GM12878 (cell line): Measurements from ENCODE around the gene PRRX2. TPM values are rescaled to one million over a fixed set of nuclear protein-coding genes. Genes with fewer than 3 reads are reported as not detected.

Experiments used
- ATAC-seq: fragments of 200-7000 bp; cut with Tn5 transposase; 3 replicates; pipeline ENCODE4 v1.9.1; 2020; ENCODE audit warnings: mild to moderate bottlenecking, moderate library complexity
- BruUV-seq: library from RNA; stranded (reverse); fragments of 400-500 nt; replicated peaks from 2 replicates; lab custom pipeline; 2021; lab: Mats Ljungman, UMichigan
- CTCF ChIA-PET: fragments of 300-600 bp; sonication (Branson Sonifier 250); formaldehyde crosslinking; extraction: SDS; loops from one replicate; lab custom pipeline; 2021; ENCODE audit warnings: inconsistent platforms; lab: Yijun Ruan, JAX
- POLR2A ChIA-PET: fragments of 350-600 bp; formaldehyde crosslinking; extraction: SDS; loops from one replicate; lab custom pipeline; 2021; ENCODE audit warnings: inconsistent platforms; lab: Charles Lee
- RAD21 ChIA-PET: fragments of 300-600 bp; sonication (Branson Sonifier 250); formaldehyde crosslinking; loops from one replicate; lab custom pipeline; 2023; ENCODE audit warnings: antibody characterized with exemption; ENCODE audit not compliant: unreplicated experiment; lab: Charles Lee
- SMC1A ChIA-PET: fragments of 300-600 bp; sonication (Branson Sonifier 250); formaldehyde crosslinking; loops from one replicate; lab custom pipeline; 2023; ENCODE audit not compliant: unreplicated experiment, uncharacterized antibody; lab: Charles Lee
- DNase-seq: peaks from one replicate; pipeline ENCODE4 v3.0.0-alpha.2; 2011; ENCODE audit warnings: low read depth, low spot score
- FAIRE-seq: peaks from 3 replicates; lab custom pipeline; 2011; peaks lifted over from hg19 to GRCh38; lab: Jason Lieb, UNC
- H2AFZ ChIP-seq: 2 replicates; pipeline ENCODE4 v1.6.0; 2011; ENCODE audit warnings: low read depth, low read length, control low read depth; ENCODE audit not compliant: control insufficient read depth
- H3K27ac ChIP-seq: 2 replicates; pipeline ENCODE4 v1.5.1; 2011; ENCODE audit warnings: control low read depth; ENCODE audit not compliant: control insufficient read depth, insufficient read depth
- H3K27me3 ChIP-seq, 2 experiments: replicated peaks in 1 of 2; 2 replicates each; pipeline versions ENCODE4 v1.6.0 to v1.6.1; 2011; ENCODE audit warnings: low read length in 1 of 2; ENCODE audit not compliant: control insufficient read depth in 2 of 2, insufficient read depth in 2 of 2
- H3K36me3 ChIP-seq, 2 experiments: 2 replicates each; pipeline ENCODE4 v1.5.1; 2011; ENCODE audit warnings: low read length in 1 of 2; ENCODE audit not compliant: control insufficient read depth in 2 of 2, insufficient read depth in 2 of 2
- H3K4me1 ChIP-seq: 2 replicates; pipeline ENCODE4 v1.6.1; 2011; ENCODE audit warnings: mild to moderate bottlenecking, low read length, moderate library complexity, mixed read lengths; ENCODE audit not compliant: control insufficient read depth, insufficient read depth
- H3K4me2 ChIP-seq: 2 replicates; pipeline ENCODE4 v1.6.0; 2011; ENCODE audit warnings: control low read depth; ENCODE audit not compliant: control insufficient read depth, insufficient read depth
- H3K4me3 ChIP-seq: fragments of 200-600 bp; sonication (generic); 2 replicates; pipeline ENCODE4 v1.5.1; 2016
- H3K79me2 ChIP-seq: 2 replicates; pipeline ENCODE4 v1.6.0; 2011; ENCODE audit warnings: low read length; ENCODE audit not compliant: control insufficient read depth, insufficient read depth
- H3K9ac ChIP-seq: 2 replicates; pipeline ENCODE4 v1.8.0; 2011; ENCODE audit warnings: low read length, control low read depth, mixed read lengths; ENCODE audit not compliant: control insufficient read depth, insufficient read depth
- H3K9me3 ChIP-seq: replicated peaks from 3 replicates; pipeline ENCODE4 v1.5.1; 2011; ENCODE audit warnings: mild to moderate bottlenecking, low read length; ENCODE audit not compliant: control insufficient read depth, insufficient read depth
- H4K20me1 ChIP-seq: 2 replicates; pipeline ENCODE4 v1.6.0; 2011; ENCODE audit not compliant: control insufficient read depth, insufficient read depth
- BACH1 ChIP-seq: fragments of 450-650 bp; IDR thresholded peaks from 2 replicates; pipeline ENCODE4 v1.6.1; 2017; ENCODE audit warnings: mild to moderate bottlenecking, borderline replicate concordance
- BRCA1 ChIP-seq: IDR thresholded peaks from 2 replicates; pipeline ENCODE4 v1.6.1; 2011; ENCODE audit warnings: low read depth, low read length, improper control_type of control experiment
- CBX5 ChIP-seq: sonication (generic); IDR thresholded peaks from 2 replicates; pipeline ENCODE4 v1.6.1; 2016; ENCODE audit warnings: low read depth, moderate library complexity, mild to moderate bottlenecking, inconsistent platforms
- EP300 ChIP-seq, 2 experiments: fragments of 150-350 bp in 1 of 2; IDR thresholded peaks; 2 replicates each; pipeline ENCODE4 v1.6.1; 2011 to 2012; ENCODE audit warnings: low read depth in 2 of 2, low read length in 2 of 2, borderline replicate concordance in 1 of 2, improper control_type of control experiment in 1 of 2, inconsistent platforms in 1 of 2; ENCODE audit not compliant: control insufficient read depth in 1 of 2
- ETV6 ChIP-seq, 2 experiments: fragments of 450-650 bp in 1 of 2; IDR thresholded peaks in 1 of 2; conservative IDR thresholded peaks in 1 of 2; 2 replicates each; pipeline ENCODE4 v1.6.1; 2014; ENCODE audit warnings: antibody characterized with exemption in 1 of 2, borderline replicate concordance in 1 of 2, low read depth in 1 of 2, mild to moderate bottlenecking in 1 of 2, moderate library complexity in 1 of 2
- FOXK2 ChIP-seq: fragments of 450-650 bp; IDR thresholded peaks from 2 replicates; pipeline ENCODE4 v1.6.1; 2017; ENCODE audit warnings: mild to moderate bottlenecking, moderate library complexity
- GATAD2B ChIP-seq: fragments of 450-650 bp; conservative IDR thresholded peaks from 2 replicates; pipeline ENCODE4 v1.6.1; 2017; ENCODE audit warnings: low read depth, mild to moderate bottlenecking, moderate library complexity
- HCFC1 ChIP-seq: fragments of 150-350 bp; IDR thresholded peaks from 2 replicates; pipeline ENCODE4 v1.6.1; 2014; ENCODE audit warnings: low read length
- HDGF ChIP-seq: fragments of 450-650 bp; IDR thresholded peaks from 2 replicates; pipeline ENCODE4 v1.6.1; 2016; ENCODE audit warnings: antibody characterized with exemption
- IKZF1 ChIP-seq: fragments of 450-650 bp; conservative IDR thresholded peaks from 2 replicates; pipeline ENCODE4 v1.6.1; 2017; ENCODE audit warnings: antibody characterized with exemption, mild to moderate bottlenecking
- IKZF2 ChIP-seq, 2 experiments: fragments of 450-650 bp; IDR thresholded peaks; 2 replicates each; pipeline ENCODE4 v1.6.1; 2017; ENCODE audit warnings: mild to moderate bottlenecking in 2 of 2, moderate library complexity in 2 of 2
- MXI1 ChIP-seq: fragments of 150-350 bp; IDR thresholded peaks from 2 replicates; pipeline ENCODE4 v1.6.1; 2011; ENCODE audit warnings: low read depth, mild to moderate bottlenecking, inconsistent platforms, low read length, improper control_type of control experiment
- MYB ChIP-seq: fragments of 150-350 bp; IDR thresholded peaks from 2 replicates; pipeline ENCODE4 v1.6.1; 2014; ENCODE audit warnings: mild to moderate bottlenecking, low read depth, low read length, borderline replicate concordance
- NBN ChIP-seq: fragments of 450-650 bp; IDR thresholded peaks from 2 replicates; pipeline ENCODE4 v1.6.1; 2016
- REST ChIP-seq: IDR thresholded peaks from 2 replicates; pipeline ENCODE4 v1.6.1; 2012; ENCODE audit warnings: mild to moderate bottlenecking, low read depth, low read length
- SMAD5 ChIP-seq: IDR thresholded peaks from 2 replicates; pipeline ENCODE4 v1.6.1; 2016; ENCODE audit warnings: antibody characterized with exemption, low read depth
- TBL1XR1 ChIP-seq: IDR thresholded peaks from 2 replicates; pipeline ENCODE4 v1.6.1; 2012; ENCODE audit warnings: low read depth, low read length, improper control_type of control experiment
- WRNIP1 ChIP-seq: IDR thresholded peaks from 2 replicates; pipeline ENCODE4 v1.6.1; 2011; ENCODE audit warnings: low read depth, low read length, improper control_type of control experiment, borderline replicate concordance
- ZBED1 ChIP-seq: IDR thresholded peaks from 2 replicates; pipeline ENCODE4 v1.6.1; 2016; ENCODE audit warnings: borderline replicate concordance
- ZNF207 ChIP-seq: fragments of 450-650 bp; IDR thresholded peaks from 2 replicates; pipeline ENCODE4 v1.6.1; 2014; ENCODE audit warnings: antibody characterized with exemption, mild to moderate bottlenecking, borderline replicate concordance
- WGBS: methylation state at CpG from one replicate; pipeline ENCODE4 v1.1.6; 2016; ENCODE audit warnings: low lambda C conversion rate; ENCODE audit not compliant: insufficient replicate concordance, insufficient coverage; ENCODE audit errors: missing lambda C conversion rate; 5-methylcytosine and 5-hydroxymethylcytosine counted together
- in situ Hi-C: fragments of 300-500 bp; cut with MboI; formaldehyde crosslinking; loops from 9 replicates; pipeline ENCODE4 v1.14.3; 2018; ENCODE audit warnings: mixed read lengths
- intact Hi-C: fragments of 100-400 bp; cut with micrococcal nuclease; formaldehyde crosslinking; loops from one replicate; pipeline ENCODE4 v1.14.2; 2022; ENCODE audit not compliant: unreplicated experiment
- polyA plus RNA-seq, 11 experiments: library from polyadenylated mRNA; depleted of rRNA in 4 of 11; unstranded in 6 of 11; stranded (reverse) in 5 of 11; fragments of >200 nt; fragmentation: Nextera tagmentation in 4 of 11; fragmentation: Illumina TruSeq in 1 of 11; extraction: Ambion mirVana in 4 of 11; extraction: Trizol in 1 of 11; gene quantifications; 1 replicate in 1 of 11; 2 replicates in 10 of 11; pipeline versions ENCODE4 v1.2.1 to v1.2.3, GENCODE V29; 2011 to 2016; ENCODE audit warnings: inconsistent platforms in 2 of 11, missing spikeins in 2 of 11, low read depth in 1 of 11
- total RNA-seq, 4 experiments: library from RNA; depleted of rRNA in 3 of 4; stranded (reverse); fragments of >200 nt in 3 of 4; fragmentation: Illumina TruSeq in 1 of 4; extraction: Trizol in 1 of 4; gene quantifications; 2 replicates each; pipeline versions ENCODE4 v1.2.1 to v1.2.3, GENCODE V29; 2013 to 2021

PRRX2 gene
- total and polyA plus RNA-seq, 10 of the 15 experiments (the other 5 are each of a cell fraction or from before 2014, with no cell fraction given) = not detected

- RAD21 ChIA-PET = interaction anchor here (1.7 to 6.4 kb wide), 5 partner anchors 12 to 492 kb away, joined by 3 to 130 read pairs (median 26); no protein-coding TSS in a partner anchor
- Histone ChIP-seq H3K4me1 (peaks cover 14% of the 10 kb centered on the region), H2AFZ (no peak overlapping the region), H3K79me2 (peaks cover 23% of the 10 kb centered on the region), H3K27me3 (peaks cover 6 to 11% of the 10 kb centered on the region in 2 experiments), H4K20me1 (no peaks in the 10 kb centered on the region), H3K4me3 (no peak overlapping the region), H3K27ac (no peak overlapping the region), H3K36me3 (peaks cover 0 to 3% of the 10 kb centered on the region in 2 experiments; a peak in 1 of 4 replicates), H3K9me3 (no peaks in the 10 kb centered on the region)
- POLR2A ChIA-PET = interaction anchor here (0.6 to 2.2 kb wide), 3 partner anchors 39 to 484 kb away, joined by 3 to 11 read pairs (median 4); no protein-coding TSS in a partner anchor
- intact Hi-C loops = no loop called here
- SMC1A ChIA-PET = interaction anchor here (1.2 to 6.8 kb wide), 6 partner anchors 7 to 491 kb away, joined by 3 to 83 read pairs (median 19); no protein-coding TSS in a partner anchor
- ATAC-seq = no peak
- no peak for FAIRE-seq
- DNase-seq = no peak
- CTCF ChIA-PET = interaction anchor here (0.6 to 5.2 kb wide), 12 partner anchors 9 to 630 kb away, joined by 3 to 194 read pairs (median 12); partner anchors contain the start of gene ASB6
- in situ Hi-C loops = no loop called here
- no TSS peak for BruUV-seq
- 4% methylated on average over 6 of the region's 6 CpGs for WGBS
- TF ChIP-seq MYB (no peak), CBX5 (no peak), WRNIP1 (no peak), IKZF1 (no peak), ETV6 (conservative IDR thresholded peaks at IDR 0.05 in 1 of 2, IDR thresholded peaks at IDR 0.05 in 1 of 2; ENCODE audit: borderline replicate concordance in 1 of 2, low read depth in 1 of 2) (no peak), ZBED1 (no peak), BRCA1 (no peak), HCFC1 (no peak), TBL1XR1 (no peak), REST (no peak), SMAD5 (no peak), BACH1 (no peak), GATAD2B (no peak), HDGF (no peak), ZNF207 (no peak), IKZF2 (IDR thresholded peaks at IDR 0.05) (no peak), NBN (no peak), MXI1 (no peak), EP300 (IDR thresholded peaks at IDR 0.05; ENCODE audit: borderline replicate concordance in 1 of 2, control insufficient read depth in 1 of 2, low read depth in 2 of 2, low read length in 2 of 2) (no peak), FOXK2 (no peak)
- TF ChIP-seq, all 136 proteins: peak for 0
- no peak overlapping the region for H3K4me2 ChIP-seq
- no peak overlapping the region for H3K9ac ChIP-seq
Measured at GRCh38 chr9:129623331-129623730, 42.1 kb upstream of the PRRX2 start.
